ENCODE results near the gene TBL2.
A peak's percentile ranks its signal among the peaks of the same experiment; 100 is the strongest.
"Not testable (repeated sequence)": the region's sequence is repeated elsewhere in the genome, so short reads cannot be mapped to it uniquely, and the experiment has no call there.

TBL2 gene

DNA sequence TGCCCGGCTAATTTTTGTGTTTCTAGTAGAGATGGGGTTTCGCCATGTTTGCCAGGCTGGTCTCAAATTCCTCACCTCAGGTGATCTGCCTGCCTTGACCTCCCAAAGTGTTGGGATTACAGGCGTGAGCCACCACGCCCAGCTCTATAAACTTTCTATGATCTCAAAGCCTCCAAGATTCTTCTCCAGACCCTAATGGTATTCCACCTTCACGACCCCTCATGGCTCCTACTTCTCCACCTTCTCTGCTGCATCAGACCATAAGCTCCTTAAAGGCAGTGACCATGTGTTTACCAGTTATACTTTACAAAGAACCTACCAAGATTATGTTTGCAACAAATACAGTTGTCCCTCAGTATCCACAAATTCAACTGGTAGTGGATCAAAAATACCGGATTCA is 46.2 kb downstream of the TBL2 start:
- no peak for DNase-seq

- DNase-seq = no peak
Observed at GRCh38 chr7:73530800-73531199, 47.6 kb downstream of the TBL2 start.

DNA sequence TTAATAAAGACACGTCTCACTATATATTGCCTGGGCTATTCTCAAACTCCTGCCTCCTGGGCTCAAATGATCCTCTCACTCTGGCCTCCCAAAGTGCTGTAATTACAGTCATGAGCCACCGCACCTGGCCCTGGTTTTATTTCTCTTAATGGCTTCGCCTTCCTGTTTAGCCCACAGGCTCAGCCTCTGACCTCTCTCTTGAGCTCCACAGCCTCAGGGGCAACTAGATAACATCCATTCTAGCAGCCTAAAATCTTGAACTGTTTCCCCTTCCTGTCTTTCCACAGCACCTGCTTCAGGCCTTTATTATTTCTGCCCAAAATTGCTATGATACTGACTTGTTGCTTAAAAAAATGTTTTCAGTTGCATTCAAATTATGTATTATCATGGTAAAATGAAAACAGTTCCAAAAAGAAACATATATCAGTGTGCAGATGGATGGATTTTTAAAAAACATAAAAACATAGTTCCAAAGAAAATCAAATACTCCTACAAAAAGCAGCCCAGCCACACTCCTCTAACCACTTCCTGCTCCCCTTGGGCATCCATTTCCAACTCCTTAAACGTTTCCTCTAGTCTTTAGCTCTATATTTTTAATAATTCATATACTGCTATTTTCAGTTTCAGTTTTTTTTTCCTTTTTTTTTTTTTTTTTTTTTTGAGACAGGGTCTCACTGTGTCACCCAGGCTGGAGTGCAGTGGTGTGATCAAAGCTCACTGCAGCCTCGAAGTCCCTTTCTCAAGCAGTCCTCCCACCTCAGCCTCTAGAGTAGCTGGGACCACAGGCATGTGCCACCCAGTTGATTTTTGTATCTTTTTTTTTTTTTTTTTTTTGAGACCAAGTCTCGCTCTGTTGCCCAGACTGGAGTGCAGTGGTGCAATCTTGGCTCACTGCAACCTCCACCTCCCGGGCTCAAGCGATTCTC is 51.2 kb downstream of the TBL2 start:
- DNase-seq = peak in 1 of 2 experiments; percentile 15

DNA sequence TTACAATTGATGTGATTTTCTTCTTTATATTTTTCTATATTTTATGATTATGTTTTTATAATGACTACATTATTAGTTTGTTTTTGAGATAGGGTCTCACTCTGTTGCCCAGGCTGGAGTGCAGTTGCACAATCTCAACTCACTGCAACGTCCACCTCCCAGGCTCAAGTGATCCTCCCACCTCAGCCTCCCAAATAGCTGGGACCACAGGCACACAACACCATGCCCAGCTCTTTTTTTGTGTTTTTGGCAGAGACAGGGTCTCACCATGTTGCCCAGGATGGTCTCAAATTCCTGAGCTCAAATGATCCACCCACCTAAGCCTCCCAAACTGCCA is 52.3 kb downstream of the TBL2 start:
- DNase-seq = not testable (repeated sequence)

GRCh38 chr7:73522105-73522872 is 56.1 kb downstream of the TBL2 start, which contains the start of gene BAZ1B:
Gene BAZ1B (minus strand): TSS chr7:73522293. CDS start chr7:73521933, 360 bp downstream.
- peak; percentile 94 to 98 for DNase-seq

- DNase-seq = peak in 1 of 2 experiments; percentile 55
Observed at GRCh38 chr7:73521636-73522104, 56.7 kb downstream of the TBL2 start.

- DNase-seq = peak in 1 of 2 experiments; percentile 36
Observed at GRCh38 chr7:73520673-73521635, 57.4 kb downstream of the TBL2 start.

- DNase-seq = peak in 1 of 2 experiments; percentile 27
Observed at GRCh38 chr7:73519867-73520672, 58.3 kb downstream of the TBL2 start.

GRCh38 chr7:73518470-73518869 is 59.9 kb downstream of the TBL2 start:
- DNase-seq = no peak

All from NCI-H524 (cell line).